Head of caudate nucleus (tissue), 42 donors: ENCODE results near the gene ABL2.
"Not testable (repeated sequence)": the region's sequence is repeated elsewhere in the genome, so short reads cannot be mapped to it uniquely, and the experiment has no call there.

ENCODE experiments used
- DNase-seq, 42 donors: peaks; one replicate each; pipeline versions ENCODE4 v3.0.0 to v3.0.0-alpha.2; 2020 to 2021; ENCODE audit warnings: mixed read lengths in 7 of 42
- intact Hi-C: fragments of 100-400 bp; cut with DNase I; formaldehyde crosslinking; loops from one replicate; pipeline ENCODE4 v1.15.0; 2022

The ABL2 gene

DNA sequence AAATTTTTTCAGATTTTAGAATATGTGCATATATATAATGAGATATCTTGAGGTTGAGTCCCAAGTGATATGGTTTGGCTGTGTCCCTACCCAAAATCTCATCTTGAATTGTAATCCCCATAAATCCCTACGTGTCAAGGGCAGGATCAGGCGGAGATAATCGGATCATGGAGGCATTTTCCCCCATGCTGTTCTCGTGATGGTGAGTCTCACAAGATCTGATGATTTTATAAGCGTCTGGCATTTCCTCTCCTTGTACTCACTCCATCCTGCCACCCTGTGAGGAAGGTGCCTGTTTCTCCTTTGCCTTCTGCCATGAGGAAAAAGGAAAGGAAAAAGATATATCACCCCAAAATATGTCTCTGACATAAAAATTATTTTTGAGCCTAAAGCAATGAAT is 83.0 kb downstream of the ABL2 start:
- DNase-seq: no peak
- intact Hi-C loops: no loop called here

DNA sequence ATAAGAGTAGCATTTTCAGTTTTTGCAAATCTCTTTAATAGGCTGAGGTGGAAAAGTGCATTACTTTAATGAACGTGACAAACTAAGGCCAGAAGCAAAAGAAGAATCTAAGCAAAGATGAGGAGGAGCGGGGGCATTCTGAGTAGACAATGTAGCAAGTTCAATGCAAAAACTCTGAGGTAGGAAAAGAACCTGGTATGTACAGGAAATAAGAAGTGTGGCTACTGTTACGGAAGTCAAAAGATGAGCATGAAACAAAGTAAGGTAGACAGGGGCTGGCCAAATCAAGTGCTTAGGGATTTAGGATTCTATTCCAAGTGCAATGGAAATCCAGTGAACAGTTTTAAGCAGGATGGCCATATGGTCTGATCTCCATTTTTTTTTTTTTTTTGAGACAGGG is 84.0 kb downstream of the ABL2 start:
- DNase-seq: no peak
- intact Hi-C loops: no loop called here

DNA sequence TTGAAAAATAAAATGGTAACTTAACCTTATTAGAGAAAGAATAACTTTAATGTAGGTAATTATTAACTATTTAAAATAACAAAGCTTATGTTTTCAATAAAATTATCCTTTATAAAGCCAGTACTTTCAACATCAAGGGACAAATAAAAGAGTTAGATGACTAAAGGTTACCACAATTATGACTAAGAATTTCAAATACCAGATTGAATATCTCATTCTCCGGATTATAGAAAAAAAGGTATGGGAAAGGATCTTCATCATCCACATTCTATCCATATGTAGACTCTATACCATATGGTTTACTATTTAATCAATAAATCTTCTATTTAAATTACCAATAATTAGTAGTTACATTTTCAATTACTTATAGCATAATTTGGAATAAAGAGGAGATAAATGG is 84.9 kb downstream of the ABL2 start:
- intact Hi-C loops: no loop called here
- no peak for DNase-seq

DNA sequence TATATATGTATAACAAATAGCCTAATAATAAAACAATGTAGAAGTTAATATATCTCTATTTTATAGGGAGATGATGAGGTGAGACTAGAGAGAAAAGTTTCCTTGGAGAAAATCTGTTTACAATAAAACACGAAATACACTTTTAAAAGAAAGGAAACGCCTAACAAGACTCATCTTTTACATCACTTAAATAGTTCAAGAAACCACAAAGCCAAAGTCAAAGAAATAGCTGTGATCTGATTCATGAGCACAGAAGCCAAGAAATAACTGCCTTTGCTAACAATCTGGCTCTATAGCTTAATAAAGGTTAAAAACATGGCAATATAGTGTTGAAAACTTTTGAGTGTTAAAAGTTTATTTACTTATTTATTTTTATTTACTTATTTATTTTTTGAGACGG is 86.2 kb downstream of the ABL2 start:
- intact Hi-C loops: no loop called here

DNA sequence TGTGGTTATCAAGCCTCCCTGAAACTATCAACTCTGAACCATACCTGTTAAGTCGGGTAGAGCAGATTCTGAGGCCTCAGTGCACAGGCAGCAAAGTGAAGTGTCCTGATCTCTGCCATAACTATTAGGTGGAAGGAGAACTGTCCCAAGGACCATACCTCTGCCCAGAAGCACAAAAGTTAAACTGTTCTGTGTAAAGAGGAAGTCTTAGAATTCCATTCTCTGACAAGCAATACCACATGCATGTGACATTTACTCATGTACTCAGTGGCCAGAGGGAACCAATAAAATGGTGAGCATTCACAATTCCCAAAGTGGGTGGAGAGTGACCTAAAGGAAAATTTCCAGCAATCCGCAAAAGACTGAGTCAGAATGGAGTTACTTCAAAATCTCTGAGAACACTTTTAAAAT is 86.6 kb downstream of the ABL2 start:
- intact Hi-C loops: no loop called here
- no peak for DNase-seq

More for the DNA sequence above, 86.2 kb downstream of the ABL2 start:
- no peak for DNase-seq

DNA sequence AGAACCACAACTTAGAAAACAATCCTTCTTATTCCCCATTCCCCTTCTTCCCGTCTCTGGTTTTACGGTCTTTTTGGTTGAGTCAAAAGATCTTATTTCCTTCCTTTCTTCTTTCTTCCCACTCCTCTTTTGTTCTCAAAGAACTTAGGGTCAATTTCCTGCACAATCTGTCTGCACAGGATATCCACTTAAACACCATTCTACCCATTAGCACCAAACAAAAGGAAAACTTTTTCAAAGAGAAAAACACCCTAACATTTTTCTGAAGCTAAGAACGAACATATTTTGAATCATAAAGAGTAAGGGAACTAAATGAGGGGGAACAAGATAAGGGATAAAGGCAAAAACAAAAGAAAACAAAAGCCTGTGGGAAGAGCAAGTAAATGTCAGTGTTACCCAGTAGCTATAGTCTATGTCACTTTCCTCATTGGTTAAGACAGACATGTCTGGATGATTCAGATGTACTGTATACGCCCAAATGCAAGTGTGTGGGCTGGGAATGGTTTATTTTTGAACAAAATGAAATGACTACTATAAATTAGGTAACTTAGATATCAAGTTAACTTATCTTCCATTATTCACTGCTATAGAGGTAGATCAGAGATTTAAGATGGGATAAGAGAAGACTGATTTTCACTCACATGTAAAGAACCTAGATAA is 87.8 kb downstream of the ABL2 start:
- DNase-seq: peak in 13 of 42 donors; percentile 21 to 62 (median 40)
- intact Hi-C loops: no loop called here

DNA sequence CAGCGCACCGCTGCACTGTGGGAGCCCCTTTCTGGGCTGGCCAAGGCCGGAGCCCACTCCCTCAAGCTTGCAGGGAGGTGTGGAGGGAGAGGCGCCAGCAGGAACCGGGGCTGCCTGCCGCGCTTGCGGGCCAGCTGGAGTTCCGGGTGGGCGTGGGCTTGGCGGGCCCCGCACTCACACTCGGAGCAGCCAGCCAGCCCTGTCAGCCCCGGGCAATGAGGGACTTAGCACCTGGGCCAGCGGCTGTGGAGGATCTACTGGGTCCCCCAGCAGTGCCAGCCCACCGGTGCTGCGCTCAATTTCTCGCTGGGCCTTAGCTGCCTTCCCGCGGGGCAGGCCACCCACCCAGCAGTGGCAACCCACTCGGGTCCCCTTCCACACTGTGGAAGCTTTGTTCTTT is 90.7 kb downstream of the ABL2 start:
- intact Hi-C loops, DNase-seq: not testable (repeated sequence)

DNA sequence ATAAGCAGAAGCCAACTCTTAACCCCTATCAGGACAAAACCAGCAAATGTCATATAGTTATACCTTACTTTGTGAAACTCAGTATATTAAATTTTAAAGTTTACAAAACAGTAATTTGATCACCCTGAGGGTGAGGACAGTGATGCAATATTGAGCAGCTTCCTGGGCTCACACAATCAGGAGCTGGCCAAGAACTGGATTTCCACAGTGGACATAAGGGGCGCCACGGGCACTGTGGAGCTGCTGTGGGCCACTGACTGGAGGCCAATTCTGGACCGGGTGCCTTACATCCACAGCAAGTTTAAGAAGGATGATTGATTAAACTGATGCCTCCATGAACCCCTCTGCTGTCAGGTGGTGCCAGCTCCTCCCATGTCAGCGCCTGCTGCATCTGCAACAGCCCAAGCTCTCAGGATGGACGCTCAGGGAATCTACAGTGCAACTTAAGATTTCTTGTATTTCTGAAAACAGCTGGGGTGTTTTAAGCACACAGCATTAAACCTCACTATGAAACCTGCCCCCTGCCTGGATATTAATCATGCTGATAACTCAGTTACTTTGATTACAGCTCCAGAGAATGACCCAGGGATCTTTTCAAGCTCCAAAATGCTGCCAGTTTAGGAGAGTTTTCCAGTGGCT is 91.7 kb downstream of the ABL2 start:
- DNase-seq: no peak
- intact Hi-C loops: no loop called here

DNA sequence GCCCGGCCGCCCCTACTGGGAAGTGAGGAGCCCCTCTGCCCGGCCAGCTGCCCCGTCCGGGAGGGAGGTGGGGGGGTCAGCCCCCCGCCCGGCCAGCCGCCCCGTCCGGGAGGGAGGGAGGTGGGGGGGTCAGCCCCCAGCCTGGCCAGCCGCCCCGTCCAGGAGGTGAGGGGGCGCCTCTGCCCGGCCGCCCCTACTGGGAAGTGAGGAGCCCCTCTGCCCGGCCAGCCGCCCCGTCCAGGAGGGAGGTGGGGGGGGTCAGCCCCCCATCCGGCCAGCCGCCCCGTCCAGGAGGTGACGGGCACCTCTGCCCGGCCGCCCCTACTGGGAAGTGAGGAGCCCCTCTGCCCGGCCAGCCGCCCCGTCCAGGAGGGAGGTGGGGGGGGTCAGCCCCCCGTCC is 93.8 kb downstream of the ABL2 start:
- DNase-seq, intact Hi-C loops: not testable (repeated sequence)

DNA sequence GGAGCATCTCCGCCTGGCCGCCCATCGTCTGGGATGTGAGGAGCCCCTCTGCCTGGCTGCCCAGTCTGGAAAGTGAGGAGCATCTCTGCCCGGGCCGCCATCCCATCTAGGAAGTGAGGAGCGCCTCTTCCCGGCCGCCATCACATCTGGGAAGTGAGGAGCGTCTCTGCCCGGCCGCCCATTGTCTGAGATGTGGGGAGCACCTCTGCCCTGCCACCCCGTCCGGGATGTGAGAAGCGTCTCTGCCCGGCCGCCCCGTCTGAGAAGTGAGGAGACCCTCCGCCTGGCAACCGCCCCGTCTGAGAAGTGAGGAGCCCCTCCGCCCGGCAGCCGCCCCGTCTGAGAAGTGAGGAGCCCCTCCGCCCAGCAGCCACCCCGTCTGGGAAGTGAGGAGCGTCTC is 94.3 kb downstream of the ABL2 start:
- intact Hi-C loops, DNase-seq: not testable (repeated sequence)

DNA sequence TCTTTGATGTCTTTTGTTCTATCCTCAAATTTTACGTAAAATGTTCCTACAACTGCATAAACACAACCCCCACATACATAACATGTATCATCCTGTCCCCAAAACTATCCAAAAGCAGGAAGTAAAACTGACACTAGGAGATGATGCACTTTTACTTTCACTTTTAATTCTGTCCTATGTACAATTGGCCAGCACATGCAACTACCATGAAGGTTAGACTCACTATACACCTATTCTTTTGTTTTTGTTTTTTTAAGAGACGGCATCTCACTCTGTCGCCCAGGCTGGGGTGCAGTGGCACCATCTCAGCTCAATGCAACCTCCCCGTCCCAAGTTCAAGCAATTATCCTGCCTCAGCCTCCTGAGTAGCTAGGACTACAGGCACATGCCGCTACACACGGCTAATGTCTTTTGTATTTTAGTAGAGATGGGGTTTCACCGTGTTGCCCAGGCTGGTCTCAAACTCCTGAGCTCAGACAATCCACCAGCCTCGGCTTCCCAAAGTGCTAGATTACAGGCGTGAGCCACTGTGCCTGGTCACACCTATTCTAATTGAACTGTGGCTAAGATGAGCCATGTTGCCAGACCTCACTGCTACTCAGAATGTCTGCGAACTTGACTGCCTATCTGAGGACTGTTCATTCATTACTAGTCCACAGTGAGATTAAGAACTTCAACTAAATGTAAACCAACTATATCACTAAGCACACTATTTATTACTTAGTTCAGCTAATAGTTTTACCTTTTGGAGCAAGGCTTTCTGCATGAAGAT is 99.6 kb downstream of the ABL2 start:
- no peak for DNase-seq

DNA sequence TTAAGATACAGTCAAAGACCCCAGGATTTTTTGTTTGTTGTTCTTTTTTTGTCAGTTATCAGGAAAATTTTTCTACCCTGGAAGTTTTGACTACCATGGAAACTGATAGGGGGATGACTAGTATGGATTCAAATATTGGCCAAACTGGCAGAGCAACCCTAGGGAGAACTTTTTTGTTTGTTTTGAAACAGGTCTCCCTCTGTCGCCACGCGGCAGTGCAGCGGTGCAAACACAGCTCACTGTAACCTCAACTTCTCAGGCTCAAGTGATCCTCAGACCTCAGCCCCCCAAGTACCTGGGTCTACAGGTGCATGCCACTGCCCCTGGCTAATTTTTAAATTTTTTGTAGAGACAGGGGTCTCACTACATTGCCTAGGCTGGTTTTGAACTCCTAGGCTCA is 101.0 kb downstream of the ABL2 start:
- intact Hi-C loops: loop anchor here (10.0 kb wide), 1 partner anchor 46 kb away; no protein-coding TSS in a partner anchor
- no peak for DNase-seq

More for the DNA sequence above, 99.6 kb downstream of the ABL2 start:
- intact Hi-C loops: loop anchor here (10.0 kb wide), 1 partner anchor 45 kb away; no protein-coding TSS in a partner anchor

DNA sequence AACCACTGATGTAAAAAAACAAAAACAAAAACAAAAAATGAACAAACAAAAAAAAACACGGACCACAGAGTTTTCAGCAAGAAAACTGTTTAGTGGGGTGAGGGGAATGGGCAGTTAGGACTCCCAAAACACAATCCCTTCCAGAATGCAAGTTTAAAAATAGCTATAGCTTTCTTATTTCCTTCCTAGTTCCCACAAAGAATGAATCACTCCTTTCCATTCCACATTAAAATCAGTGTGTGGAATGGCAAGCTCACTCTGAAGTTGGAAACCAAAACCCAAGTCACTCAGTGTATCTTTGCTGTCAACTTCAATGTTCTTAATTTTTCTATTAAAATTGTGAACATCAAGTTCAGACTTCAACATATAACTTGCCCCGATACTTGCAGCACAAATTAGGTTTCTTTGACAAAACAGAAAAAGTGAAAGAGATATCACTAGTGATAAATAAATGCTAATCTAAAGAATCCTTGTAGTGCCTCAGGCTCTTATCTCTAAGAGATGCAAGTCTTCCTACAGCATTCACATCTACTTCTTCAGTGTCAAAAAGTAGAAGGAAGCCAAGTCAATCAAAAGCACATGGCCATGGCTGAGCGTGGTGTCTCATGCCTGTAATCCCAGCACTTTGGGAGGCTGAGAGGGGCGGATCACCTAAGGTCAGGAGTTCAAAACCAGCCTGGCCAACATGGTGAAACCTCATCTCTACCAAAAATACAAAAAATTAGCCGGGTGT is 102.1 kb downstream of the ABL2 start:
- no peak for DNase-seq
- intact Hi-C loops: loop anchor here (10.0 kb wide), 1 partner anchor 47 kb away; no protein-coding TSS in a partner anchor

DNA sequence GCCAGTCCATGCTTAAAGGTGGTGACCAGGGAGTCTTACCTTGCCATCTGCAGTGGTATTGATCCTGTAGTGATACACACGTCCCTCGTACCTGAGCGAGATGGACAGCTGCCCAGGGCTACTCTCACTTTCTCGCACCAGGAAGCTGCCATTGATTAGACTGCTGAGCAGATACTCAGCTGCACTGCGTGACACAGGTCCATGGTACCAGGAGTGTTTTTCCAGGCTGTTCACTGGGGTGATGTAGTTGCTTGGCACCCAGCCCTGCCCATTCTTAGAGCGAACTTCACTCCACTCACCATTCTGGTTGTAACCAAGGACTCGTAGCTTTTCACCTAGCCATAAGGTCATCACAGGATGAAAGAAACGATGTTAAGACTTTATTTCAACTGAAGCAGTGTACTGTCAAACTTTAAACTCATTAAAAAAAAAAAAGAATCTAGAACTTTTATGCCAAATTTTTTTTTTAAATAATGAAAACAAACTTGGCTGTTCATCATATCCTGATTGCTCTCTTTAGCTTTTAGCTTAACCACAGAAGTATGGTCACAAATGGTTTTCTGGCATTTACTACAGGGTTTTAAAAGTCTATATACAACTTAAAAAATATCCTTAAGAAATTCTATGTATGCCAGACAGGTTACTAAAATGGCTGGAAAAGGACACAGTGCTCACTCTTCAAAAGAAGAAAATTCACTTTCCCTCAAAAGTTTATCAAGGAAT is 103.0 kb downstream of the ABL2 start:
- intact Hi-C loops: loop anchor here (10.0 kb wide), 1 partner anchor 48 kb away; no protein-coding TSS in a partner anchor
- peak in 5 of 42 donors; percentile 11 to 52 (median 31) for DNase-seq

DNA sequence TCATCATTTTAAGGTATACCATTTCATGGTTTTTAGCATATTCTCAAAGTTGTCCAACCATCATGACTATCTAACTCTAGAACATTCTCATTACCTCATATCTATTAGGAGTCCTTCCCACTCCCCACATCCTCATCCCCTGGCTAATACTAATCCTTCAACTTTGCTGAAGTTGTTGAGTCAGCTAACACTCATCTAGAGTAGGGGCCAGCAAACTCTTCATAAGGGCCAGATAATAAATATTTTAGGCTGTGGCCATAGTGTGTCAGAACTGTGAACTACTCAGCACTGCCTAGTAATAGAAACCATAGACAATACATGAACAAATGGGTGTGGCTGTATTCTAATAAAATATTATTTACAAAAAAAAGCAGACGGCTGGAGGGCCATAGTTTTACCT is 104.6 kb downstream of the ABL2 start:
- intact Hi-C loops: loop anchor here (5.0 to 10.0 kb wide), 2 partner anchors 50 to 242 kb away; partner anchors contain the start of gene AXDND1
- no peak for DNase-seq

DNA sequence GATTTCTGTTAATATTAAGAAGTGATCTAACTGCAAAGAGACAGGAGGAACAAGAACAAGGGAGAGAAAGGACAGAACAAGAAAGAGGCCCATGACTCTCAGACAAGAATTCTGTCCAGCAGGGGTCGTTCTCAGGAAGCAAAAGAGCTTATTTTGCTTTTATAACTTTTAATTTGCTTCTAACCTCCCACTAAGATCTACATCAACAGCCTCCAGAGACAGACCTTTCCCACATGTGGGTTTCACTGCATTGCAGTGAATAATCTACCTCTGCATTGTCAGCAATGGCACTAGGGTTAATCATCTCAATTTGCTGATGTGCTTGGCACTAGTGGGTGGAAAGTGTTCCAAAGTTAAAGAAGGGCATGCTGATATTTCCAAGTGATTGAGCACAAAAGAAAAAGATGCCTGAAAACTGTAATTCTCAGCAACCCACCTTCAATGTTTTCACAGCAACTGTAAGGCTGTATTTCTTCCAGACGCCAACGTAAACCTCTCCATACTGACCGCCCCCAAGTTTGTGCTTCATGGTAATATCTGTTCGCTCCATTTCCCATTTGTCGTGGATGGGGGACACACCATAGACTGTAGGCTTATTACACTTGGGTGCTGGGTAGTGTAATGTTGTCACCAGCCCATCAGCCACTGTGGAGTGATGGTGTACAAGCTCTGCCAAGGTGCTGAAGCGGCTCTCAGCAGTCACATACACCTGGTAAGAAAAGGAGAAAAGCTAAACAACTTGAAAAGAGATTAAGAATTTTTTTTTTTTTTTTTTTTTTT is 108.1 kb downstream of the ABL2 start:
- intact Hi-C loops: loop anchor here (5.0 to 10.0 kb wide), 2 partner anchors 53 to 246 kb away; partner anchors contain the start of gene AXDND1
- peak in 36 of 42 donors; percentile 4 to 83 (median 49) for DNase-seq

DNA sequence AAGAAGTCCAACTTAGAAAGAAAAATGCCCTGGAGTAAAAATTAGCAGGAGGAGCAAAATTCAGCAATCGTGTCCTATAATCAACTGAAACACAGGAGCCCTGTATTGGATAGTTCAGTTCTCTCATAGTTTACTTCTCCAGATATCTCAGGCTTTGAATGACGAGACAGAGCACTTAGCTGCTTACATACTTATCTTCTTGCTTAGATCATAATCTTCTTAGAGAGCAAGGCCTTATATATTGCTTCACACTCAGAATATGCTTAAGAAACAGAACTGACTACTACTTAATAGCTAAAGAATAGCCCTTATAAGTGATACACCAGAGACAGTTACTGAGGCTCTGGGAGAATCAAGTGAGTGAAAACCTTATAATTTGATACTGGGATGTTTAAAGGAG is 108.7 kb downstream of the ABL2 start:
- no peak for DNase-seq
- intact Hi-C loops: loop anchor here (5.0 to 10.0 kb wide), 2 partner anchors 54 to 247 kb away; partner anchors contain the start of gene AXDND1

DNA sequence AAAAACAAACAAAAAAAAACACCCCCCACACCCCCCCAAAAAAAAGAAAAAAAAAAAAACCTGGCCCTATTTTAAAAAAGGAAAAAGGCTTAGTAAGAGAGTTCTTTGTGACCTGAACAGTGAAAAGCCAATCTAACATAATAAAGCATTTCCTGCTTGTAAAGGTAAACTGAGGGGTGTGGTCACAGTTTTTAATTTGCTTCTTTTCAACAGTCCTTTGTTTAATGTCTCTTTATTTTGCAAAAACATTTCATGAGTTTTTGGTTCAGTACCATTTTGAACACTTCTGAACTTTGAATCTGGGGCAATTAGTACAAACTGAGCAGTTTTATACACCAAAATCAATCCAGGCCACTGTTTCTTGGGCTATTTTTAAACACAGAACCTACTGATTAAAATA is 110.0 kb downstream of the ABL2 start:
- no peak for DNase-seq
- intact Hi-C loops: no loop called here
